Ovary (tissue), 9 donors: ENCODE measurements around the gene SMCP. TPM values are rescaled to one million over a fixed set of nuclear protein-coding genes. Genes with fewer than 3 reads are reported as not detected.

Experiments used
- DNase-seq, 5 donors: peaks; one replicate each; pipeline ENCODE4 v3.0.0-alpha.2; 2019 to 2020
- H3K27ac ChIP-seq, 2 donors: fragments of 200-600 bp; one replicate each; pipeline versions ENCODE4 v1.5.1 to v1.8.0; 2019 to 2022
- H3K27me3 ChIP-seq: fragments of 200-600 bp; one replicate; pipeline ENCODE4 v1.8.0; 2022
- H3K36me3 ChIP-seq: fragments of 200-600 bp; sonication (generic); one replicate; pipeline ENCODE4 v1.5.1; 2019
- H3K4me1 ChIP-seq: one replicate; pipeline ENCODE4 v1.8.1; 2013; ENCODE audit warnings: mild to moderate bottlenecking, moderate library complexity; ENCODE audit not compliant: insufficient read depth
- H3K4me3 ChIP-seq: fragments of 200-600 bp; sonication (generic); one replicate; pipeline ENCODE4 v1.5.1; 2017
- H3K9me3 ChIP-seq, 2 donors: fragments of 200-600 bp in 1 of 2; sonication (generic) in 1 of 2; one replicate each; pipeline versions ENCODE4 v1.5.1 to v1.8.1; 2013 to 2019; ENCODE audit warnings: mild to moderate bottlenecking in 1 of 2, moderate library complexity in 1 of 2
- EP300 ChIP-seq: sonication (generic); formaldehyde crosslinking; IDR thresholded peaks from one replicate; pipeline ENCODE4 v1.6.1; 2017; ENCODE audit warnings: antibody characterized with exemption
- POLR2A ChIP-seq: fragments of 450-650 bp; IDR thresholded peaks from one replicate; pipeline ENCODE4 v1.6.1; 2017; ENCODE audit warnings: antibody characterized with exemption, mild to moderate bottlenecking, moderate library complexity
- WGBS, 3 donors: extraction: QIAGEN DNeasy Blood & Tissue Kit in 1 of 3; methylation state at CpG; one replicate each; pipeline versions ENCODE4 v1.1.5 to v1.1.7; 2013 to 2017; 5-methylcytosine and 5-hydroxymethylcytosine counted together
- intact Hi-C, 4 donors: fragments of 100-400 bp; cut with DNase I; formaldehyde crosslinking; loops; one replicate each; pipeline versions ENCODE4 v1.11.0 to v1.15.1; 2022 to 2023
- polyA plus RNA-seq, 2 donors: library from polyadenylated mRNA; stranded (reverse); fragments of 200-250 nt in 1 of 2; fragments of 350-450 nt in 1 of 2; fragmentation: Illumina TruSeq in 1 of 2; extraction: RNeasy Lipid Tissue Mini Kit (QIAGEN cat#74804) in 1 of 2; gene quantifications; one replicate each; pipeline ENCODE4 v1.2.3, GENCODE V29; 2013 to 2014
- total RNA-seq, 7 donors: library from RNA; depleted of rRNA in 2 of 7; stranded (reverse); fragments of >200 nt in 2 of 7; fragmentation: NEBNext Ultra II Directional in 3 of 7; extraction: Animal tissue kit (Norgen Biotek cat#: 25700) in 3 of 7; gene quantifications; one replicate each; pipeline versions ENCODE4 v1.1.0 to v1.2.4, GENCODE V29; 2016 to 2023
- TF ChIP-seq, protein P1 (sequence below), 3 donors: fragments of 450-650 bp in 2 of 3; fragments of 200-600 bp in 1 of 3; IDR thresholded peaks; one replicate each; pipeline versions ENCODE4 v1.5.1 to v1.8.0; 2016 to 2022; ENCODE audit warnings: antibody characterized with exemption in 3 of 3, mild to moderate bottlenecking in 1 of 3
- donor health status: DM: no; HTN: no; CAD: no; lungs with moderate emphysema.
- donor health status: DM: no; HTN: no; CAD: no.
- donor health status: Bipolar disorder and iron deficiency.
- donor health status: DM: yes; HTN: yes; CAD: no.
- donor health status: DM: no; HTN: no; CAD: no.
- donor health status: DM: yes; HTN: yes; CAD: no.

SMCP gene
- total and polyA plus RNA-seq, 9 donors: 0.18 to 0.35 TPM; not detected in 7

DNA sequence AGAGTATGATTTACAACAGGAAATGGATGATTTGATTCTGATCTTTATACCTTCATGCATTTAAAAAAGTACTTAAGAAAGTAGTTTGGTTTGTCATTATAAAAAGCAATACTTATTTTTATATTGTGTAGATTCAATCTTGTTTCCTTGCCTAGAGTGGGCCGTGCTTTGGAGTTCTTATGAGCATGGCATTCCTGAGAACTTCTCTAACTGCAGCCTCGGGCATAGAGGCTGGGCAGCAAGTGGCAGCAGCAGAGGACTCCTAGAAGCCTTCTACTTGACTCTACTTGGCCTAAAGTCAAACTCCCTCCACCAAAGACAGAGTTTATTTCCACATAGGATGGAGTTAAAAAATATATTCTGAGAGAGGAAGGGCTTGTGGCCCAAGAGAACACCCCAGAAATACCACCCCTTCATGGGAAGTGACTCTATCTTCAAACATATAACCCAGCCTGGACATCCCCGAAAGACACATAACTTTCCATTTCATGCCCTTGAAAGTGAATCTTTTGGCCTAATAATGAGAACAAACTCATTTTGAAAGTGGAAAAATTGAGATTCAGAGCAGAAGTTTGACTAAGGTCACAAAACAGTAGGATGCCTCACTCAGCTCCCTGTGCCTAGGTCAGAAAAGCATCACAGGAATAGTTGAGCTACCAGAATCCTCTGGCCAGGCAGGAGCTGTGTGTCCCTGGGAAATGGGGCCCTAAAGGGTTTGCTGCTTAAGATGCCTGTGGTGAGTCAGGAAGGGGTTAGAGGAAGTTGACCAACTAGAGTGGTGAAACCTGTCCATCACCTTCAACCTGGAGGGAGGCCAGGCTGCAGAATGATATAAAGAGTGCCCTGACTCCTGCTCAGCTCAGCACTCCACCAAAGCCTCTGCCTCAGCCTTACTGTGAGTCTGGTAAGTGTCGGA, 29.8 kb downstream of the SMCP start, which contains the start of gene IVL:
TSS of gene IVL (plus strand) at position 861 of the 916 bp plus-strand sequence. CDS start 1,252 bp downstream, outside the sequence.
- H3K4me1 ChIP-seq: no peaks in the 10 kb centered on the region
- intact Hi-C loops: no loop called here
- no peaks in the 10 kb centered on the region for H3K36me3 ChIP-seq
- TF ChIP-seq, protein P1, sequence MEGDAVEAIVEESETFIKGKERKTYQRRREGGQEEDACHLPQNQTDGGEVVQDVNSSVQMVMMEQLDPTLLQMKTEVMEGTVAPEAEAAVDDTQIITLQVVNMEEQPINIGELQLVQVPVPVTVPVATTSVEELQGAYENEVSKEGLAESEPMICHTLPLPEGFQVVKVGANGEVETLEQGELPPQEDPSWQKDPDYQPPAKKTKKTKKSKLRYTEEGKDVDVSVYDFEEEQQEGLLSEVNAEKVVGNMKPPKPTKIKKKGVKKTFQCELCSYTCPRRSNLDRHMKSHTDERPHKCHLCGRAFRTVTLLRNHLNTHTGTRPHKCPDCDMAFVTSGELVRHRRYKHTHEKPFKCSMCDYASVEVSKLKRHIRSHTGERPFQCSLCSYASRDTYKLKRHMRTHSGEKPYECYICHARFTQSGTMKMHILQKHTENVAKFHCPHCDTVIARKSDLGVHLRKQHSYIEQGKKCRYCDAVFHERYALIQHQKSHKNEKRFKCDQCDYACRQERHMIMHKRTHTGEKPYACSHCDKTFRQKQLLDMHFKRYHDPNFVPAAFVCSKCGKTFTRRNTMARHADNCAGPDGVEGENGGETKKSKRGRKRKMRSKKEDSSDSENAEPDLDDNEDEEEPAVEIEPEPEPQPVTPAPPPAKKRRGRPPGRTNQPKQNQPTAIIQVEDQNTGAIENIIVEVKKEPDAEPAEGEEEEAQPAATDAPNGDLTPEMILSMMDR (IDR thresholded peaks at IDR 0.05): no peak
- TF ChIP-seq EP300 (no peak), POLR2A (no peak)
- no peak within 1 kb of the TSS for H3K27ac ChIP-seq
- H3K27me3 ChIP-seq: no peaks in the 10 kb centered on the region
- WGBS, 3 donors: 79 to 86% (median 83%) methylated on average over 4 of the region's 4 CpGs
- H3K4me3 ChIP-seq: no peak within 1 kb of the TSS
- no peak for DNase-seq
- no peaks in the 10 kb centered on the region for H3K9me3 ChIP-seq

- Histone ChIP-seq H3K36me3 (no peaks in the 10 kb centered on the region), H3K27me3 (no peaks in the 10 kb centered on the region), H3K9me3 (no peaks in the 10 kb centered on the region), H3K4me3 (no peak overlapping the region), H3K27ac (no peak overlapping the region), H3K4me1 (no peaks in the 10 kb centered on the region)
- TF ChIP-seq, protein P1 (IDR thresholded peaks at IDR 0.05): no peak
- no peak for TF ChIP-seq POLR2A
- no peak for TF ChIP-seq EP300
- intact Hi-C loops: no loop called here
- 91 to 96% (median 92%) methylated on average over 3 of the region's 3 CpGs for WGBS, 3 donors
- no peak for DNase-seq
These were observed 31.1 kb downstream of the SMCP start for GRCh38 chr1:152909206-152909605.

- intact Hi-C loops: no loop called here
These were observed 34.3 kb downstream of the SMCP start for GRCh38 chr1:152912471-152912870.

GRCh38 chr1:152912900-152913299, 34.8 kb downstream of the SMCP start:
- H3K27ac ChIP-seq: no peak overlapping the region
- WGBS, 3 donors: 70 to 77% (median 70%) methylated on average over 5 of the region's 5 CpGs

More at GRCh38 chr1:152912471-152912870, 34.3 kb downstream of the SMCP start:
- H3K27ac ChIP-seq: no peak overlapping the region
- H3K27me3 ChIP-seq: no peaks in the 10 kb centered on the region
- no peaks in the 10 kb centered on the region for H3K4me1 ChIP-seq
- WGBS, 3 donors: 39 to 62% (median 61%) methylated on average over 1 of the region's 1 CpG
- no peak for DNase-seq
- H3K9me3 ChIP-seq: no peaks in the 10 kb centered on the region
- H3K4me3 ChIP-seq: no peak overlapping the region
- TF ChIP-seq EP300 (no peak), POLR2A (no peak)
- TF ChIP-seq, protein P1 (IDR thresholded peaks at IDR 0.05): no peak
- no peaks in the 10 kb centered on the region for H3K36me3 ChIP-seq

More at GRCh38 chr1:152912900-152913299, 34.8 kb downstream of the SMCP start:
- H3K4me3 ChIP-seq: no peak overlapping the region
- intact Hi-C loops: no loop called here
- TF ChIP-seq EP300: no peak
- no peak for TF ChIP-seq POLR2A
- TF ChIP-seq, protein P1 (IDR thresholded peaks at IDR 0.05): no peak
- H3K4me1 ChIP-seq: no peaks in the 10 kb centered on the region
- H3K27me3 ChIP-seq: no peaks in the 10 kb centered on the region
- H3K9me3 ChIP-seq: no peaks in the 10 kb centered on the region
- no peak for DNase-seq
- H3K36me3 ChIP-seq: no peaks in the 10 kb centered on the region
